LHCN-M2 (cell line): ENCODE measurements around the gene ERICH6. TPM values are rescaled to one million over a fixed set of nuclear protein-coding genes. Genes with fewer than 3 reads are reported as not detected.

Experiments used
- DNase-seq: peaks from one replicate; pipeline ENCODE4 v3.0.0-alpha.2; 2012; ENCODE audit warnings: low read depth
- total RNA-seq: library from RNA; depleted of rRNA; stranded (reverse); fragments of >200 nt; gene quantifications from 2 replicates; pipeline ENCODE4 v1.2.3, GENCODE V29; 2014; rRNA removed

ERICH6 gene
- total RNA-seq, 1 experiment from 2014 or later: 0.11 TPM

- DNase-seq: no peak
These were observed 89.8 kb downstream of the ERICH6 start for GRCh38 chr3:150613709-150614480.

DNA sequence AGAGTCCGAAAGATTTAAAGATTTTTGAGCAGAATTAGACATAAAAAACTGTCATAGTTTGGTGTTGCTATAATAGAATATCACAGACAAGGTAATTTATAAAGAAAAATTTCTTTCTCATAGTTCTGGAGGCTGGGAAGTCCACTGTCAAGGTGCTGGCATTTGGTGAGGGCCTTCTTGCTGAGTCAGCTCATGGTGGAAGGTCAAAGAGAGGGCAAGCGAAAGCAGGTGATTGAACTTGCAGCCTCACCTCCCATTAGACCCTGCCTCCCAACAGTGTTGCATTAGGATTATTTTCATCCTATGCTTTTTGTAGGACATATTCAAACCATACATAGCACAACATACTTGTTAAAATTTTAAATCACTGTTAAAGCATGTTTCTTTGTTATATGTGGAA lies 90.7 kb downstream of the ERICH6 start:
- no peak for DNase-seq

DNA sequence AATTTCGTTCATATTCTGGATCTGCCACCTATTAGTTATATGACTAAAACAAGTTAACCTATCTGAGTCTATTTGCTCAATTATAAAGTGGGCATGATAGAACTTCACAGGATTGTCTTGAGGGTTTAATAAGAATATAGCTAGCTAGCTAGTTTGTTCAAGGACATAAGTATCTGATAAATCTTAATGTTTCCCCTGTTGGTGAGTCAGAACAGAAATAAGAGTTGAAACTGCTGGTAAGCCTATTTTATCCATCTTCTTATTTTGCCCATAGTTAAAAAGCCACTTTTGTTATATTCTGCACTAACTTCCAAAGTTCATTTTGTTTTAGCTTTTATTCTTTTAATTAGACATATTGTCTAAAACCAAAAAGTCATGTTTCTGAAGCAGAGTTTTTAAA lies 91.2 kb downstream of the ERICH6 start:
- no peak for DNase-seq

- no peak for DNase-seq
These were observed 92.1 kb downstream of the ERICH6 start for GRCh38 chr3:150611666-150612065.

DNA sequence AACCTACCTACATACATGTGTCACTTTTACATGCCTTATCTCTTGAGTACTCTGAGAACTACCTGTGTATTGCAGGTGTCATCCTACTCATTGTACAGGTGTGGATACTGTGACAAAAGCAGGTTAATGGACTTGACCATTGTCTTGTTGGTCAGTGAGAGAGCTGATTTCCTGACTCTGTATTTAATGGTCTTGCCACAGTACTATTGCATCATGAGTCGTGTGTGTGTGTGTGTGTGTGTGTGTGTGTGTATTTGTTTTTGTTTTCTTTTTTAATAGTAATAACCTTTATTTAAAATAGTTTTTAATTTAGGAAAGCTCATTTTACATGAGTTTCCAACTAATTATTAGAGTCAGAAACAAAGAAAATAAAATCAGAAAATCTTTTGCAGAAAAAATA lies 92.9 kb downstream of the ERICH6 start:
- DNase-seq: no peak

DNA sequence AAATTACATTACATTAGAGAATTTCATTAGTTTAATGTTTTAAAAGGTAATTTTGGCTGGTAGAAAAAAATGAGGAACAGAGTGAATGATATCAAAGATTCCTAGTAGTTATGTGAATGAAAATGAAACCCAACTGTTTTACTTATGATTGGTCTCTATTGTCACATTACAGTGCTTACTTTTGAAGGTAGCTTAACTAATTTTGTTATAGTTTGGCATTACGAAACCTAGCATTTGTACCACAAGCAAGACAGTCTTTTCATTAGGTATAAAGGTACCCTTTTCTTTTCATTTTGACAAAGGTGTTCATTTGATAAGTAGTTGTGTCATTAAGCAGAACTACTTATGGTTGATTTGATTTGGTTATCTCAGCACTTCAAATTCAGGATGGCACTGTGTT lies 93.7 kb downstream of the ERICH6 start:
- DNase-seq: no peak

Other genes starting within 250 kb of the ERICH6 start
- gene SERP1, start 157.4 kb downstream of the ERICH6 start, total RNA-seq: 91.6 and 149 TPM in 2 replicates
- gene EIF2A, start 157.1 kb downstream of the ERICH6 start, total RNA-seq: 87.3 and 120 TPM in 2 replicates
- 109 and 148 TPM in 2 replicates for gene SELENOT, start 100.6 kb downstream of the ERICH6 start, total RNA-seq
- gene SIAH2, start 59.2 kb upstream of the ERICH6 start, total RNA-seq: 21.0 and 22.1 TPM in 2 replicates
- gene MINDY4B, start 201.5 kb upstream of the ERICH6 start, total RNA-seq: not detected in 2 replicates